ENCODE results near the gene COBL. TPM values are rescaled to one million over a fixed set of nuclear protein-coding genes. Genes with fewer than 3 reads are reported as not detected.
A peak's percentile ranks its signal among the peaks of the same experiment; 100 is the strongest.

Gene COBL
- total RNA-seq, 3 donors from 2014 or later: 2.2 to 37.3 (median 16.1) TPM

- DNase-seq (ENCODE audit: low spot score in 2 of 2): no peak
- no peaks in the 10 kb centered on the region for H3K36me3 ChIP-seq
- intact Hi-C loops (cut with DNase I; ENCODE audit: low total_unique reads): no loop called here
Measured at GRCh38 chr7:51354897-51355296, 38.3 kb upstream of the COBL start.

GRCh38 chr7:51354434-51354833 lies 37.8 kb upstream of the COBL start:
- Histone ChIP-seq H3K27me3 (no peaks in the 10 kb centered on the region), H3K4me3 (no peak overlapping the region)
- intact Hi-C loops (cut with DNase I; ENCODE audit: low total_unique reads): no loop called here

More at GRCh38 chr7:51354897-51355296, 38.3 kb upstream of the COBL start:
- no peaks in the 10 kb centered on the region for H3K4me1 ChIP-seq
- no peaks in the 10 kb centered on the region for H3K9me3 ChIP-seq
- H3K27ac ChIP-seq: no peak overlapping the region
- TF ChIP-seq POLR2A (IDR thresholded peaks at IDR 0.05) (no peak), POLR2AphosphoS5 (IDR thresholded peaks at IDR 0.05) (no peak)
- TF ChIP-seq, protein P1, sequence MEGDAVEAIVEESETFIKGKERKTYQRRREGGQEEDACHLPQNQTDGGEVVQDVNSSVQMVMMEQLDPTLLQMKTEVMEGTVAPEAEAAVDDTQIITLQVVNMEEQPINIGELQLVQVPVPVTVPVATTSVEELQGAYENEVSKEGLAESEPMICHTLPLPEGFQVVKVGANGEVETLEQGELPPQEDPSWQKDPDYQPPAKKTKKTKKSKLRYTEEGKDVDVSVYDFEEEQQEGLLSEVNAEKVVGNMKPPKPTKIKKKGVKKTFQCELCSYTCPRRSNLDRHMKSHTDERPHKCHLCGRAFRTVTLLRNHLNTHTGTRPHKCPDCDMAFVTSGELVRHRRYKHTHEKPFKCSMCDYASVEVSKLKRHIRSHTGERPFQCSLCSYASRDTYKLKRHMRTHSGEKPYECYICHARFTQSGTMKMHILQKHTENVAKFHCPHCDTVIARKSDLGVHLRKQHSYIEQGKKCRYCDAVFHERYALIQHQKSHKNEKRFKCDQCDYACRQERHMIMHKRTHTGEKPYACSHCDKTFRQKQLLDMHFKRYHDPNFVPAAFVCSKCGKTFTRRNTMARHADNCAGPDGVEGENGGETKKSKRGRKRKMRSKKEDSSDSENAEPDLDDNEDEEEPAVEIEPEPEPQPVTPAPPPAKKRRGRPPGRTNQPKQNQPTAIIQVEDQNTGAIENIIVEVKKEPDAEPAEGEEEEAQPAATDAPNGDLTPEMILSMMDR (IDR thresholded peaks at IDR 0.05): no peak
- H3K4me3 ChIP-seq: no peak overlapping the region
- no peaks in the 10 kb centered on the region for H3K27me3 ChIP-seq

GRCh38 chr7:51352174-51353100 lies 35.8 kb upstream of the COBL start:
- H3K27ac ChIP-seq: peak overlapping the region; percentile 68 to 76
- DNase-seq (ENCODE audit: low spot score in 2 of 2): no peak
- no peak overlapping the region for H3K4me3 ChIP-seq
- H3K27me3 ChIP-seq: no peaks in the 10 kb centered on the region
- no peaks in the 10 kb centered on the region for H3K4me1 ChIP-seq
- H3K9me3 ChIP-seq: no peaks in the 10 kb centered on the region
- H3K36me3 ChIP-seq: no peaks in the 10 kb centered on the region
- intact Hi-C loops (cut with DNase I; ENCODE audit: low total_unique reads): no loop called here
- TF ChIP-seq, protein P1 (IDR thresholded peaks at IDR 0.05): no peak
- no peak for TF ChIP-seq POLR2AphosphoS5 (IDR thresholded peaks at IDR 0.05)
- TF ChIP-seq POLR2A (IDR thresholded peaks at IDR 0.05): no peak

More at GRCh38 chr7:51354434-51354833, 37.8 kb upstream of the COBL start:
- no peak for TF ChIP-seq POLR2AphosphoS5 (IDR thresholded peaks at IDR 0.05)
- TF ChIP-seq, protein P1 (IDR thresholded peaks at IDR 0.05): no peak
- TF ChIP-seq POLR2A (IDR thresholded peaks at IDR 0.05): no peak
- no peaks in the 10 kb centered on the region for H3K9me3 ChIP-seq
- H3K27ac ChIP-seq: no peak overlapping the region
- DNase-seq (ENCODE audit: low spot score in 2 of 2): no peak
- no peaks in the 10 kb centered on the region for H3K36me3 ChIP-seq
- no peaks in the 10 kb centered on the region for H3K4me1 ChIP-seq

- no peaks in the 10 kb centered on the region for H3K27me3 ChIP-seq
- no peaks in the 10 kb centered on the region for H3K4me1 ChIP-seq
- DNase-seq (ENCODE audit: low spot score in 2 of 2): no peak
- no peaks in the 10 kb centered on the region for H3K9me3 ChIP-seq
- peak overlapping the region; percentile 68 to 76 for H3K27ac ChIP-seq
- no peak overlapping the region for H3K4me3 ChIP-seq
- TF ChIP-seq POLR2AphosphoS5 (IDR thresholded peaks at IDR 0.05): no peak
- TF ChIP-seq, protein P1 (IDR thresholded peaks at IDR 0.05): no peak
- no peak for TF ChIP-seq POLR2A (IDR thresholded peaks at IDR 0.05)
- intact Hi-C loops (cut with DNase I; ENCODE audit: low total_unique reads): no loop called here
- H3K36me3 ChIP-seq: no peaks in the 10 kb centered on the region
Measured at GRCh38 chr7:51351661-51352060, 35.1 kb upstream of the COBL start.

- Histone ChIP-seq H3K9me3 (no peaks in the 10 kb centered on the region), H3K27me3 (no peaks in the 10 kb centered on the region), H3K36me3 (no peaks in the 10 kb centered on the region), H3K27ac (peak overlapping the region; percentile 68 to 76), H3K4me1 (no peaks in the 10 kb centered on the region), H3K4me3 (no peak overlapping the region)
- intact Hi-C loops (cut with DNase I; ENCODE audit: low total_unique reads): no loop called here
- no peak for DNase-seq (ENCODE audit: low spot score in 2 of 2)
- TF ChIP-seq POLR2AphosphoS5 (IDR thresholded peaks at IDR 0.05) (no peak), POLR2A (IDR thresholded peaks at IDR 0.05) (no peak)
- TF ChIP-seq, protein P1 (IDR thresholded peaks at IDR 0.05): no peak
Measured at GRCh38 chr7:51350546-51350896, 33.9 kb upstream of the COBL start.
